BLaER1 (cell line): ENCODE data around the gene KHDC3L.

Experiments
- H3K27ac ChIP-seq: shearing (Covaris generic); formaldehyde crosslinking; 2 replicates; pipeline ENCODE4 v1.8.1; 2022
- H3K27me3 ChIP-seq: shearing (Covaris generic); formaldehyde crosslinking; 2 replicates; pipeline ENCODE4 v1.8.1; 2022
- H3K36me3 ChIP-seq: shearing (Covaris generic); formaldehyde crosslinking; 2 replicates; pipeline ENCODE4 v1.8.1; 2022
- H3K4me1 ChIP-seq: shearing (Covaris generic); formaldehyde crosslinking; 2 replicates; pipeline ENCODE4 v1.8.1; 2022
- H3K4me2 ChIP-seq: shearing (Covaris generic); formaldehyde crosslinking; 2 replicates; pipeline ENCODE4 v1.8.1; 2022
- H3K4me3 ChIP-seq: shearing (Covaris generic); formaldehyde crosslinking; 2 replicates; pipeline ENCODE4 v1.8.1; 2022
- H3K9ac ChIP-seq: shearing (Covaris generic); formaldehyde crosslinking; 2 replicates; pipeline ENCODE4 v1.8.1; 2022
- H3K9me3 ChIP-seq: shearing (Covaris generic); formaldehyde crosslinking; 2 replicates; pipeline ENCODE4 v1.8.1; 2022
- H4K20me1 ChIP-seq: shearing (Covaris generic); formaldehyde crosslinking; 2 replicates; pipeline ENCODE4 v1.8.1; 2022
- Cebpa-rat ChIP-seq: shearing (Covaris generic); IDR thresholded peaks from 2 replicates; pipeline ENCODE4 v1.8.1; 2022

The KHDC3L gene

GRCh38 chr6:73343164-73343563 is 19.3 kb upstream of the KHDC3L start:
- Histone ChIP-seq H3K36me3 (no peaks in the 10 kb centered on the region), H3K27me3 (no peaks in the 10 kb centered on the region), H4K20me1 (no peaks in the 10 kb centered on the region), H3K9me3 (no peaks in the 10 kb centered on the region), H3K9ac (no peak overlapping the region), H3K4me3 (no peak overlapping the region), H3K4me2 (no peak overlapping the region), H3K27ac (no peak overlapping the region), H3K4me1 (no peaks in the 10 kb centered on the region)
- no peak for TF ChIP-seq Cebpa-rat

GRCh38 chr6:73348550-73349204 is 13.8 kb upstream of the KHDC3L start:
- Histone ChIP-seq H3K36me3 (no peaks in the 10 kb centered on the region), H4K20me1 (no peaks in the 10 kb centered on the region), H3K4me1 (no peaks in the 10 kb centered on the region), H3K9ac (no peak overlapping the region), H3K27me3 (no peaks in the 10 kb centered on the region; the same call in 1 of the 2 replicates), H3K9me3 (peaks cover 6% of the 10 kb centered on the region), H3K27ac (no peak overlapping the region), H3K4me3 (no peak overlapping the region), H3K4me2 (no peak overlapping the region)
- no peak for TF ChIP-seq Cebpa-rat

- no peak overlapping the region for H3K4me3 ChIP-seq
- no peak overlapping the region for H3K9ac ChIP-seq
Observed at GRCh38 chr6:73349311-73349710, 13.1 kb upstream of the KHDC3L start.

GRCh38 chr6:73353636-73354593 is 8.5 kb upstream of the KHDC3L start, which contains the start of gene DPPA5:
DPPA5 (minus strand) TSS chr6:73354276; CDS start chr6:73354225, 51 bp downstream.
- Histone ChIP-seq H3K9ac (no peak within 1 kb of the TSS), H3K36me3 (no peaks in the 10 kb centered on the region), H3K27ac (no peak within 1 kb of the TSS), H3K4me3 (no peak within 1 kb of the TSS), H3K9me3 (peaks cover 16% of the 10 kb centered on the region), H3K4me1 (no peaks in the 10 kb centered on the region), H3K4me2 (no peak within 1 kb of the TSS), H3K27me3 (no peaks in the 10 kb centered on the region; the same call in 1 of the 2 replicates), H4K20me1 (no peaks in the 10 kb centered on the region)
- TF ChIP-seq Cebpa-rat, result no peak

More at GRCh38 chr6:73349311-73349710, 13.1 kb upstream of the KHDC3L start:
- H3K27me3 ChIP-seq, result no peaks in the 10 kb centered on the region; the same call in 1 of the 2 replicates
- peaks cover 12% of the 10 kb centered on the region for H3K9me3 ChIP-seq
- no peak overlapping the region for H3K4me2 ChIP-seq
- H3K36me3 ChIP-seq, result no peaks in the 10 kb centered on the region
- no peak overlapping the region for H3K27ac ChIP-seq
- no peak for TF ChIP-seq Cebpa-rat
- no peaks in the 10 kb centered on the region for H3K4me1 ChIP-seq
- no peaks in the 10 kb centered on the region for H4K20me1 ChIP-seq

GRCh38 chr6:73362869-73363536 is 545 bp downstream of the KHDC3L start:
- H3K4me1 ChIP-seq, result no peaks in the 10 kb centered on the region
- H3K27ac ChIP-seq, result no peak overlapping the region
- H3K36me3 ChIP-seq, result no peaks in the 10 kb centered on the region
- H3K27me3 ChIP-seq, result no peaks in the 10 kb centered on the region
- no peaks in the 10 kb centered on the region for H4K20me1 ChIP-seq
- H3K9me3 ChIP-seq, result peaks cover 25% of the 10 kb centered on the region
- H3K4me3 ChIP-seq, result no peak overlapping the region
- no peak for TF ChIP-seq Cebpa-rat
- no peak overlapping the region for H3K9ac ChIP-seq
- H3K4me2 ChIP-seq, result no peak overlapping the region

GRCh38 chr6:73363537-73363875 is 1.0 kb downstream of the KHDC3L start:
- peaks cover 25% of the 10 kb centered on the region for H3K9me3 ChIP-seq
- H3K4me2 ChIP-seq, result no peak overlapping the region
- no peaks in the 10 kb centered on the region for H4K20me1 ChIP-seq
- H3K27me3 ChIP-seq, result no peaks in the 10 kb centered on the region
- no peak overlapping the region for H3K27ac ChIP-seq
- H3K36me3 ChIP-seq, result no peaks in the 10 kb centered on the region
- no peak overlapping the region for H3K9ac ChIP-seq
- no peaks in the 10 kb centered on the region for H3K4me1 ChIP-seq
- no peak for TF ChIP-seq Cebpa-rat
- no peak overlapping the region for H3K4me3 ChIP-seq

- no peaks in the 10 kb centered on the region for H4K20me1 ChIP-seq
- no peaks in the 10 kb centered on the region for H3K27me3 ChIP-seq
- H3K9me3 ChIP-seq, result peaks cover 25% of the 10 kb centered on the region
- no peaks in the 10 kb centered on the region for H3K36me3 ChIP-seq
- TF ChIP-seq Cebpa-rat, result no peak
- no peak overlapping the region for H3K4me3 ChIP-seq
- H3K4me2 ChIP-seq, result no peak overlapping the region
- no peaks in the 10 kb centered on the region for H3K4me1 ChIP-seq
- H3K27ac ChIP-seq, result no peak overlapping the region
- no peak overlapping the region for H3K9ac ChIP-seq
Observed at GRCh38 chr6:73364121-73364520, 1.7 kb downstream of the KHDC3L start.

GRCh38 chr6:73364549-73364948 is 2.1 kb downstream of the KHDC3L start:
- Histone ChIP-seq H3K27me3 (no peaks in the 10 kb centered on the region), H3K9ac (no peak overlapping the region), H3K4me1 (no peaks in the 10 kb centered on the region), H3K4me3 (no peak overlapping the region), H3K36me3 (no peaks in the 10 kb centered on the region), H3K27ac (no peak overlapping the region), H3K4me2 (no peak overlapping the region), H3K9me3 (peaks cover 28% of the 10 kb centered on the region), H4K20me1 (no peaks in the 10 kb centered on the region)
- no peak for TF ChIP-seq Cebpa-rat

GRCh38 chr6:73367761-73368355 is 5.4 kb downstream of the KHDC3L start:
- Histone ChIP-seq H3K9me3 (peaks cover 45% of the 10 kb centered on the region), H3K9ac (no peak overlapping the region), H3K4me2 (no peak overlapping the region)

More at GRCh38 chr6:73367761-73368355, 5.4 kb downstream of the KHDC3L start:
- H3K36me3 ChIP-seq, result no peaks in the 10 kb centered on the region
- H4K20me1 ChIP-seq, result no peaks in the 10 kb centered on the region
- no peaks in the 10 kb centered on the region for H3K4me1 ChIP-seq
- no peak overlapping the region for H3K4me3 ChIP-seq
- no peak overlapping the region for H3K27ac ChIP-seq
- H3K27me3 ChIP-seq, result no peaks in the 10 kb centered on the region
- TF ChIP-seq Cebpa-rat, result no peak
